HEK293 (cell line): Measurements from ENCODE around the gene LMF1.
A peak's percentile ranks its signal among the peaks of the same experiment; 100 is the strongest.

Source experiments
- GLI2 ChIP-seq: fragments of 450-650 bp; formaldehyde crosslinking; IDR thresholded peaks from 2 replicates; pipeline ENCODE4; 2017; ENCODE audit warnings: missing biosample characterization, missing genetic modification characterization, low read depth, borderline replicate concordance
- SALL2 ChIP-seq: fragments of 450-650 bp; formaldehyde crosslinking; IDR thresholded peaks from 2 replicates; pipeline ENCODE4 v1.5.0; 2017; ENCODE audit warnings: missing biosample characterization, mild to moderate bottlenecking, missing genetic modification characterization, borderline replicate concordance
- TCF7L2 ChIP-seq: IDR thresholded peaks from 2 replicates; pipeline ENCODE4 v1.6.1; 2011; ENCODE audit warnings: low read depth, mild to moderate bottlenecking, inconsistent platforms, low read length, moderate library complexity, borderline replicate concordance
- YY1 ChIP-seq: fragments of 450-650 bp; formaldehyde crosslinking; IDR thresholded peaks from 2 replicates; pipeline ENCODE4 v1.5.1; 2018; ENCODE audit warnings: missing biosample characterization, missing genetic modification characterization
- ZBTB6 ChIP-seq: fragments of 450-650 bp; formaldehyde crosslinking; IDR thresholded peaks from 2 replicates; pipeline ENCODE4 v1.5.1; 2017; ENCODE audit warnings: missing biosample characterization, missing genetic modification characterization
- ZNF140 ChIP-seq: fragments of 450-650 bp; formaldehyde crosslinking; IDR thresholded peaks from 2 replicates; pipeline ENCODE4 v1.5.1; 2016; ENCODE audit warnings: missing biosample characterization, missing genetic modification characterization
- ZNF146 ChIP-seq: fragments of 450-650 bp; formaldehyde crosslinking; IDR thresholded peaks from 2 replicates; pipeline ENCODE4 v1.5.1; 2016; ENCODE audit warnings: missing biosample characterization, missing genetic modification characterization
- ZNF211 ChIP-seq: fragments of 450-650 bp; formaldehyde crosslinking; IDR thresholded peaks from 2 replicates; pipeline ENCODE4 v1.5.1; 2016; ENCODE audit warnings: low read depth, missing biosample characterization, missing genetic modification characterization
- ZNF221 ChIP-seq: fragments of 450-650 bp; formaldehyde crosslinking; IDR thresholded peaks from 2 replicates; pipeline ENCODE4 v1.5.1; 2017; ENCODE audit warnings: missing biosample characterization, missing genetic modification characterization, borderline replicate concordance
- ZNF223 ChIP-seq: fragments of 450-650 bp; formaldehyde crosslinking; IDR thresholded peaks from 2 replicates; pipeline ENCODE4 v1.5.1; 2016; ENCODE audit warnings: missing biosample characterization, missing genetic modification characterization
- ZNF266 ChIP-seq: fragments of 450-650 bp; formaldehyde crosslinking; IDR thresholded peaks from 2 replicates; pipeline ENCODE4 v1.5.1; 2016; ENCODE audit warnings: missing biosample characterization, missing genetic modification characterization, low read depth
- ZNF280C ChIP-seq: fragments of 450-650 bp; formaldehyde crosslinking; IDR thresholded peaks from 2 replicates; pipeline ENCODE4 v1.5.1; 2016; ENCODE audit warnings: missing biosample characterization, missing genetic modification characterization
- ZNF530 ChIP-seq: fragments of 450-650 bp; formaldehyde crosslinking; IDR thresholded peaks from 2 replicates; pipeline ENCODE4 v1.5.1; 2016; ENCODE audit warnings: low read depth, missing biosample characterization, missing genetic modification characterization
- ZNF549 ChIP-seq: fragments of 450-650 bp; IDR thresholded peaks from 2 replicates; pipeline ENCODE4 v1.5.1; 2018; ENCODE audit warnings: missing biosample characterization, missing genetic modification characterization, mild to moderate bottlenecking, inconsistent platforms, moderate library complexity
- ZNF707 ChIP-seq: fragments of 450-650 bp; formaldehyde crosslinking; IDR thresholded peaks from 2 replicates; pipeline ENCODE4 v1.5.1; 2016; ENCODE audit warnings: missing biosample characterization, missing genetic modification characterization
- ZNF791 ChIP-seq: fragments of 450-650 bp; formaldehyde crosslinking; IDR thresholded peaks from 2 replicates; pipeline ENCODE4 v1.5.1; 2016; ENCODE audit warnings: missing biosample characterization, missing genetic modification characterization
- ZNF837 ChIP-seq: fragments of 450-650 bp; formaldehyde crosslinking; IDR thresholded peaks from 2 replicates; pipeline ENCODE4 v1.5.1; 2016; ENCODE audit warnings: missing biosample characterization, missing genetic modification characterization
- ZSCAN4 ChIP-seq: fragments of 450-650 bp; formaldehyde crosslinking; IDR thresholded peaks from 2 replicates; pipeline ENCODE4 v1.5.1; 2017; ENCODE audit warnings: missing biosample characterization, missing genetic modification characterization
- TF ChIP-seq, protein P1 (sequence below): fragments of 450-650 bp; formaldehyde crosslinking; IDR thresholded peaks from 2 replicates; pipeline ENCODE4 v1.5.1; 2016; ENCODE audit warnings: missing biosample characterization, missing genetic modification characterization
- TF ChIP-seq, protein P2 (sequence below): fragments of 450-650 bp; formaldehyde crosslinking; IDR thresholded peaks from 2 replicates; pipeline ENCODE4 v1.5.1; 2016; ENCODE audit warnings: missing biosample characterization, missing genetic modification characterization, borderline replicate concordance
- TF ChIP-seq, protein P3 (sequence below): fragments of 450-650 bp; formaldehyde crosslinking; IDR thresholded peaks from 2 replicates; pipeline ENCODE4 v1.5.1; 2016; ENCODE audit warnings: missing biosample characterization, missing genetic modification characterization
- TF ChIP-seq, protein P4 (sequence below): fragments of 450-650 bp; formaldehyde crosslinking; conservative IDR thresholded peaks from 2 replicates; pipeline ENCODE4 v1.5.1; 2016; ENCODE audit warnings: low read depth, missing biosample characterization, missing genetic modification characterization

LMF1 gene

DNA sequence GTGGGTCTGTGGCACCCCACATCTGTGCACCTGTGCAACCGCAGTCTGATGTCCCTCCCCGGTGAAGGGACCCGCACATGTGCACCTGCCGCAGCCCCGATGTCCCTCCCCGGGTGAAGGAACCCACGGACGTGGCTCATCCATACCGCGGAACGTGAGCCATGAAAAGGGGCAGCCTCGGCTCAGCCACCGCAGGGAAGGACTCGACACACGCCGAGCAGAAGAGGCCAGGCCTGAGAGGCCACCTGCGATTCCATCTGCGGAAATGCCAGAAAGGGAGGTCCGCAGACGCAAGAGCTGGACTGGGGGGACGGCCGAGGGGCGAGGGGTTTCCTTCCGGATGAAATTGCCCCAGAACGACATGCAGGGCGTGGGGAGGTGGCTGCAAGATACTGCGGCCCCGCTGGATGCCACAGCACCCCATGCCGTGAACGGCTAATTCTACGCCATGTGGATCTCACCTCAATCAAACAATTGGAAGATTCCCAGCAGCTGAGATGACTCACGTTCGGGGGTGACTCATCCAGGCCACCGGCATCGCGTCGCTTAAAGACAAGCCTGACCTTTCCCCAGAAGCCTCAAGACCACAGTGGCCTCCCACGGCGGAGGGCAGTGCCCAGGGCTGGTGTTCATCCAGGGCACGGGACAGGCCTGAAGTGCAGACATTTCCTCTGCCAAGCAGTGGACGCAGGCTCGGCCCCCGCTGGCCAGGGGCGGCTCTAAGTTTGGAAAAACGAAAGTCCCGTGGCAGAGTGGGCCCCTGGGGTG, 31.8 kb upstream of the LMF1 start (continued):
- TF ChIP-seq ZBTB6 (tag by site-specific recombination) (0 out of 2 replicates have a peak, but pooled peaks have one; percentile 6), ZNF530 (no peak), ZNF791 (no peak), ZNF266 (tag by site-specific recombination) (no peak), ZSCAN4 (tag by site-specific recombination) (no peak), SALL2 (no peak), ZNF146 (tag by site-specific recombination) (0 out of 2 replicates have a peak, but pooled peaks have one; percentile 4), ZNF211 (tag by site-specific recombination) (no peak), GLI2 (no peak), ZNF707 (tag by site-specific recombination) (no peak), ZNF837 (no peak), ZNF140 (tag by site-specific recombination) (no peak), YY1 (tag by site-specific recombination) (no peak), TCF7L2 (no peak), ZNF280C (no peak), ZNF223 (tag by site-specific recombination) (no peak), ZNF221 (tag by site-specific recombination) (no peak), ZNF549 (tag by site-specific recombination) (no peak)
- TF ChIP-seq, protein P1, sequence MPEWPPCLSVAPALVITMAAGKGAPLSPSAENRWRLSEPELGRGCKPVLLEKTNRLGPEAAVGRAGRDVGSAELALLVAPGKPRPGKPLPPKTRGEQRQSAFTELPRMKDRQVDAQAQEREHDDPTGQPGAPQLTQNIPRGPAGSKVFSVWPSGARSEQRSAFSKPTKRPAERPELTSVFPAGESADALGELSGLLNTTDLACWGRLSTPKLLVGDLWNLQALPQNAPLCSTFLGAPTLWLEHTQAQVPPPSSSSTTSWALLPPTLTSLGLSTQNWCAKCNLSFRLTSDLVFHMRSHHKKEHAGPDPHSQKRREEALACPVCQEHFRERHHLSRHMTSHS: no peak
- TF ChIP-seq, protein P2, sequence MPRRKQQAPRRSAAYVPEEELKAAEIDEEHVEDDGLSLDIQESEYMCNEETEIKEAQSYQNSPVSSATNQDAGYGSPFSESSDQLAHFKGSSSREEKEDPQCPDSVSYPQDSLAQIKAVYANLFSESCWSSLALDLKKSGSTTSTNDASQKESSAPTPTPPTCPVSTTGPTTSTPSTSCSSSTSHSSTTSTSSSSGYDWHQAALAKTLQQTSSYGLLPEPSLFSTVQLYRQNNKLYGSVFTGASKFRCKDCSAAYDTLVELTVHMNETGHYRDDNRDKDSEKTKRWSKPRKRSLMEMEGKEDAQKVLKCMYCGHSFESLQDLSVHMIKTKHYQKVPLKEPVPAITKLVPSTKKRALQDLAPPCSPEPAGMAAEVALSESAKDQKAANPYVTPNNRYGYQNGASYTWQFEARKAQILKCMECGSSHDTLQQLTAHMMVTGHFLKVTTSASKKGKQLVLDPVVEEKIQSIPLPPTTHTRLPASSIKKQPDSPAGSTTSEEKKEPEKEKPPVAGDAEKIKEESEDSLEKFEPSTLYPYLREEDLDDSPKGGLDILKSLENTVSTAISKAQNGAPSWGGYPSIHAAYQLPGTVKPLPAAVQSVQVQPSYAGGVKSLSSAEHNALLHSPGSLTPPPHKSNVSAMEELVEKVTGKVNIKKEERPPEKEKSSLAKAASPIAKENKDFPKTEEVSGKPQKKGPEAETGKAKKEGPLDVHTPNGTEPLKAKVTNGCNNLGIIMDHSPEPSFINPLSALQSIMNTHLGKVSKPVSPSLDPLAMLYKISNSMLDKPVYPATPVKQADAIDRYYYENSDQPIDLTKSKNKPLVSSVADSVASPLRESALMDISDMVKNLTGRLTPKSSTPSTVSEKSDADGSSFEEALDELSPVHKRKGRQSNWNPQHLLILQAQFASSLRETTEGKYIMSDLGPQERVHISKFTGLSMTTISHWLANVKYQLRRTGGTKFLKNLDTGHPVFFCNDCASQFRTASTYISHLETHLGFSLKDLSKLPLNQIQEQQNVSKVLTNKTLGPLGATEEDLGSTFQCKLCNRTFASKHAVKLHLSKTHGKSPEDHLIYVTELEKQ: no peak
- TF ChIP-seq, protein P3, sequence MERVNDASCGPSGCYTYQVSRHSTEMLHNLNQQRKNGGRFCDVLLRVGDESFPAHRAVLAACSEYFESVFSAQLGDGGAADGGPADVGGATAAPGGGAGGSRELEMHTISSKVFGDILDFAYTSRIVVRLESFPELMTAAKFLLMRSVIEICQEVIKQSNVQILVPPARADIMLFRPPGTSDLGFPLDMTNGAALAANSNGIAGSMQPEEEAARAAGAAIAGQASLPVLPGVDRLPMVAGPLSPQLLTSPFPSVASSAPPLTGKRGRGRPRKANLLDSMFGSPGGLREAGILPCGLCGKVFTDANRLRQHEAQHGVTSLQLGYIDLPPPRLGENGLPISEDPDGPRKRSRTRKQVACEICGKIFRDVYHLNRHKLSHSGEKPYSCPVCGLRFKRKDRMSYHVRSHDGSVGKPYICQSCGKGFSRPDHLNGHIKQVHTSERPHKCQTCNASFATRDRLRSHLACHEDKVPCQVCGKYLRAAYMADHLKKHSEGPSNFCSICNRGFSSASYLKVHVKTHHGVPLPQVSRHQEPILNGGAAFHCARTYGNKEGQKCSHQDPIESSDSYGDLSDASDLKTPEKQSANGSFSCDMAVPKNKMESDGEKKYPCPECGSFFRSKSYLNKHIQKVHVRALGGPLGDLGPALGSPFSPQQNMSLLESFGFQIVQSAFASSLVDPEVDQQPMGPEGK (tag by site-specific recombination): peak; percentile 20; the same call in 1 of the 2 replicates
- TF ChIP-seq, protein P4, sequence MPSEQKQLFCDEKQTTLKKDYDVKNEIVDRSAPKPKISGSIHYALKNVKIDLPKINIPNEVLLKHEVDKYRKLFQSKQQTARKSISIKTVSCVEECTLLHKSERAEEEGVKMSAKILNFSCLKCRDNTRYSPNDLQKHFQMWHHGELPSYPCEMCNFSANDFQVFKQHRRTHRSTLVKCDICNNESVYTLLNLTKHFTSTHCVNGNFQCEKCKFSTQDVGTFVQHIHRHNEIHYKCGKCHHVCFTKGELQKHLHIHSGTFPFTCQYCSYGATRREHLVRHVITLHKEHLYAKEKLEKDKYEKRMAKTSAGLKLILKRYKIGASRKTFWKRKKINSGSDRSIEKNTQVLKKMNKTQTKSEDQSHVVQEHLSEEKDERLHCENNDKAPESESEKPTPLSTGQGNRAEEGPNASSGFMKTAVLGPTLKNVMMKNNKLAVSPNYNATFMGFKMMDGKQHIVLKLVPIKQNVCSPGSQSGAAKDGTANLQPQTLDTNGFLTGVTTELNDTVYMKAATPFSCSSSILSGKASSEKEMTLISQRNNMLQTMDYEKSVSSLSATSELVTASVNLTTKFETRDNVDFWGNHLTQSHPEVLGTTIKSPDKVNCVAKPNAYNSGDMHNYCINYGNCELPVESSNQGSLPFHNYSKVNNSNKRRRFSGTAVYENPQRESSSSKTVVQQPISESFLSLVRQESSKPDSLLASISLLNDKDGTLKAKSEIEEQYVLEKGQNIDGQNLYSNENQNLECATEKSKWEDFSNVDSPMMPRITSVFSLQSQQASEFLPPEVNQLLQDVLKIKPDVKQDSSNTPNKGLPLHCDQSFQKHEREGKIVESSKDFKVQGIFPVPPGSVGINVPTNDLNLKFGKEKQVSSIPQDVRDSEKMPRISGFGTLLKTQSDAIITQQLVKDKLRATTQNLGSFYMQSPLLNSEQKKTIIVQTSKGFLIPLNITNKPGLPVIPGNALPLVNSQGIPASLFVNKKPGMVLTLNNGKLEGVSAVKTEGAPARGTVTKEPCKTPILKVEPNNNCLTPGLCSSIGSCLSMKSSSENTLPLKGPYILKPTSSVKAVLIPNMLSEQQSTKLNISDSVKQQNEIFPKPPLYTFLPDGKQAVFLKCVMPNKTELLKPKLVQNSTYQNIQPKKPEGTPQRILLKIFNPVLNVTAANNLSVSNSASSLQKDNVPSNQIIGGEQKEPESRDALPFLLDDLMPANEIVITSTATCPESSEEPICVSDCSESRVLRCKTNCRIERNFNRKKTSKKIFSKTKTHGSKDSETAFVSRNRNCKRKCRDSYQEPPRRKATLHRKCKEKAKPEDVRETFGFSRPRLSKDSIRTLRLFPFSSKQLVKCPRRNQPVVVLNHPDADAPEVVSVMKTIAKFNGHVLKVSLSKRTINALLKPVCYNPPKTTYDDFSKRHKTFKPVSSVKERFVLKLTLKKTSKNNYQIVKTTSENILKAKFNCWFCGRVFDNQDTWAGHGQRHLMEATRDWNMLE (tag by site-specific recombination): no peak
